ENCODE measurements around the gene CEP44. TPM values are rescaled to one million over a fixed set of nuclear protein-coding genes. Genes with fewer than 3 reads are reported as not detected.
"Not testable (repeated sequence)": the region's sequence is repeated elsewhere in the genome, so short reads cannot be mapped to it uniquely, and the experiment has no call there.

The CEP44 gene
- total and polyA plus RNA-seq, 2 of the 4 experiments (the other 2 are of a cell fraction) = 3.5 to 9.5 TPM

DNA sequence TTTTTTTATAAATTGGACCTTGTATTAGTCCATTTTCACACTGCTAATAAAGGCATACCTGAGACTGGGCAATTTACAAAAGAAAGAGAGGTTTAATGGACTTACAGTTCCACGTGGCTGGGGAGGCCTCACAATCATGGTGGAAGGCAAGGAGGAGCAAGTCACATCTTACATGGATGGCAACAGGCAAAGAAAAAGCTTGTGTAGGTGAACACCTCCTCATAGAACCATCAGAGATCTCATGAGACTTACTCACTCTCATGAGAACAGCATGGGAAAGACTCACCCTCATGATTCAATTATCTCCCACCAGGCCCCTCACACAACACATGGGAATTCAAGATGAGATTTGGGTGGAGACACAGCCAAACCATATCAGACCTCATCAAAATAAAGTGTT, 80.1 kb downstream of the CEP44 start:
- H3K56ac ChIP-seq (ENCODE audit: extremely low read depth, insufficient read depth, low read length); H4K20me1 ChIP-seq (ENCODE audit: insufficient read depth, low read length); POLR2A ChIA-PET (ENCODE audit: unreplicated experiment); H3K9me3 ChIP-seq (ENCODE audit: control insufficient read depth, insufficient read depth, low read length); H3K27ac ChIP-seq (ENCODE audit: insufficient read depth, low read length); H3K27me3 ChIP-seq (ENCODE audit: control insufficient read depth, insufficient read depth, low read length); H4K8ac ChIP-seq (ENCODE audit: low read depth in 2 of 2, low read length in 2 of 2); H3K4ac ChIP-seq (ENCODE audit: low read depth, low read length); H3K14ac ChIP-seq (replicated peaks; ENCODE audit: low read depth, low read length); H3K9ac ChIP-seq (ENCODE audit: low read depth, low read length); H2BK20ac ChIP-seq (ENCODE audit: low read depth, low read length); DNase-seq; dilution Hi-C loops (cut with HindIII; ENCODE audit: low sequenced_read_pairs, unreplicated experiment); H3K23ac ChIP-seq (ENCODE audit: low read depth, low read length); H3K18ac ChIP-seq (ENCODE audit: low read depth, low read length); CTCF ChIA-PET; H2BK15ac ChIP-seq (ENCODE audit: low read depth, low read length); H2AFZ ChIP-seq (replicated peaks; ENCODE audit: low read length, poor library complexity); H3K4me3 ChIP-seq (ENCODE audit: insufficient read depth, low read depth, low read length); ATAC-seq (ENCODE audit: low read depth); H3K4me1 ChIP-seq (ENCODE audit: control insufficient read depth, insufficient read depth, low read length); BruUV-seq (replicated peaks); H4K91ac ChIP-seq (ENCODE audit: insufficient read depth, low read depth, low read length); H2AK9ac ChIP-seq (replicated peaks; ENCODE audit: low read depth, low read length, poor library complexity); H2BK120ac ChIP-seq (ENCODE audit: low read depth, low read length); H4K5ac ChIP-seq (ENCODE audit: low read depth, low read length); H3K79me1 ChIP-seq (ENCODE audit: low read depth in 1 of 2, low read length in 2 of 2); H2BK5ac ChIP-seq (ENCODE audit: low read depth, low read length, poor library complexity, severe bottlenecking); H3K4me2 ChIP-seq (ENCODE audit: low read depth, low read length); H3K36me3 ChIP-seq (ENCODE audit: control insufficient read depth, insufficient read depth, low read length); H3K9me1 ChIP-seq (ENCODE audit: insufficient read depth, low read length); H2AK5ac ChIP-seq (ENCODE audit: low read depth, low read length): not testable (repeated sequence)
- intact Hi-C loops (cut with micrococcal nuclease) (loop anchor here (2.0 to 10.0 kb wide), 3 partner anchors 1529 to 1971 kb away; no protein-coding TSS in a partner anchor), in situ Hi-C loops (cut with MboI; ENCODE audit: low sequenced_read_pairs) (loop anchor here (5.0 to 25.0 kb wide), 3 partner anchors 269 to 1974 kb away; no protein-coding TSS in a partner anchor)
- WGBS, 2 experiments (ENCODE audit: extremely low coverage in 2 of 2, insufficient read length in 1 of 2) = no CpG with 5 or more reads among the region's 1 CpG
